Psoas muscle (tissue), 8 donors: ENCODE results near the gene C4BPB. TPM values are rescaled to one million over a fixed set of nuclear protein-coding genes. Genes with fewer than 3 reads are reported as not detected.

Source experiments
- ATAC-seq, 4 donors: fragments of 200-7000 bp; cut with Tn5 transposase; one replicate each; pipeline ENCODE4 v1.9.1; 2020; ENCODE audit warnings: moderate library complexity in 3 of 4, mild to moderate bottlenecking in 2 of 4
- DNase-seq, 2 donors: peaks; one replicate each; pipeline ENCODE4 v3.0.0-alpha.2; 2020
- H3K27ac ChIP-seq: fragments of 200-600 bp; one replicate; pipeline ENCODE4 v1.8.0; 2022
- H3K27me3 ChIP-seq, 3 donors: fragments of 200-600 bp in 1 of 3; one replicate each; pipeline versions ENCODE4 v1.6.1 to v1.8.0; 2013 to 2022; ENCODE audit warnings: low read length in 2 of 3, mild to moderate bottlenecking in 2 of 3, moderate library complexity in 1 of 3; ENCODE audit not compliant: insufficient read depth in 3 of 3
- H3K36me3 ChIP-seq, 2 donors: fragments of 200-600 bp in 1 of 2; one replicate each; pipeline versions ENCODE4 v1.6.1 to v1.8.0; 2013 to 2022; ENCODE audit warnings: low read depth in 1 of 2, mild to moderate bottlenecking in 1 of 2, moderate library complexity in 1 of 2; ENCODE audit not compliant: insufficient read depth in 1 of 2
- H3K4me1 ChIP-seq: fragments of 200-600 bp; one replicate; pipeline ENCODE4 v1.8.0; 2022
- H3K4me3 ChIP-seq: fragments of 200-600 bp; one replicate; pipeline ENCODE4 v1.8.0; 2022; ENCODE audit warnings: mild to moderate bottlenecking
- H3K9me3 ChIP-seq: fragments of 200-600 bp; one replicate; pipeline ENCODE4 v1.8.0; 2022
- CTCF ChIP-seq: fragments of 200-600 bp; IDR thresholded peaks from one replicate; pipeline ENCODE4 v1.8.0; 2022; ENCODE audit warnings: antibody characterized with exemption
- WGBS, 3 donors: extraction: QIAGEN DNeasy Blood & Tissue Kit; methylation state at CpG; one replicate each; pipeline versions ENCODE4 v1.1.6 to v1.1.7; 2013; 5-methylcytosine and 5-hydroxymethylcytosine counted together
- intact Hi-C, 2 donors: fragments of 100-400 bp; cut with DNase I; formaldehyde crosslinking; loops; one replicate each; pipeline versions ENCODE4 v1.11.0 to v1.14.2; 2022
- polyA plus RNA-seq, 3 donors: library from polyadenylated mRNA; stranded (reverse); fragments of 200-250 nt; gene quantifications; one replicate each; pipeline ENCODE4 v1.2.3, GENCODE V29; 2013
- total RNA-seq, 4 donors: library from RNA; stranded (reverse); fragmentation: NEBNext Ultra II Directional in 2 of 4; extraction: Animal tissue kit (Norgen Biotek cat#: 25700) in 2 of 4; gene quantifications; one replicate each; pipeline versions ENCODE4 v1.2.1 to v1.2.4, GENCODE V29; 2021 to 2023
- donor health status: healthy with polysubstance abuse.
- donor health status: DM: no; HTN: no; CAD: no; lungs with moderate emphysema.
- donor health status: Bipolar disorder and iron deficiency.
- donor health status: healthy.
- donor health status: DM: yes; HTN: yes; CAD: no.
- donor health status: DM: no; HTN: no; CAD: no.
- donor health status: DM: no; HTN: no; CAD: no.
- donor health status: DM: yes; HTN: yes; CAD: no.

The C4BPB gene
- total and polyA plus RNA-seq, 7 donors: 0.08 to 0.48 (median 0.25) TPM; not detected in 2

- intact Hi-C loops: no loop called here
- no peak for ATAC-seq
- 71 to 79% (median 76%) methylated on average over 1 of the region's 1 CpG for WGBS, 3 donors
Observed at GRCh38 chr1:207101720-207102119, 13.1 kb downstream of the C4BPB start.

GRCh38 chr1:207102146-207102545 is 13.5 kb downstream of the C4BPB start:
- no peak for DNase-seq
- ATAC-seq: no peak
- Histone ChIP-seq H3K9me3 (no peaks in the 10 kb centered on the region), H3K27ac (no peak overlapping the region), H3K4me3 (no peak overlapping the region), H3K27me3 (peaks cover 0 to 9% (median 0%) of the 10 kb centered on the region in 3 donors), H3K36me3 (no peaks in the 10 kb centered on the region), H3K4me1 (no peaks in the 10 kb centered on the region)
- intact Hi-C loops: no loop called here
- TF ChIP-seq CTCF: no peak
- 61 to 76% (median 66%) methylated on average over 5 of the region's 5 CpGs for WGBS, 3 donors

More at GRCh38 chr1:207101720-207102119, 13.1 kb downstream of the C4BPB start:
- Histone ChIP-seq H3K27ac (no peak overlapping the region), H3K4me1 (no peaks in the 10 kb centered on the region), H3K27me3 (peaks cover 0 to 6% (median 0%) of the 10 kb centered on the region in 3 donors), H3K4me3 (no peak overlapping the region), H3K9me3 (no peaks in the 10 kb centered on the region), H3K36me3 (no peaks in the 10 kb centered on the region)
- TF ChIP-seq CTCF: no peak
- no peak for DNase-seq

GRCh38 chr1:207102659-207103058 is 14.0 kb downstream of the C4BPB start:
- no peak overlapping the region for H3K4me3 ChIP-seq
- no peak overlapping the region for H3K27ac ChIP-seq
- no peaks in the 10 kb centered on the region for H3K4me1 ChIP-seq
- no peaks in the 10 kb centered on the region for H3K36me3 ChIP-seq
- no peaks in the 10 kb centered on the region for H3K9me3 ChIP-seq
- peaks cover 0 to 9% (median 0%) of the 10 kb centered on the region in 3 donors for H3K27me3 ChIP-seq
- TF ChIP-seq CTCF: no peak
- ATAC-seq (no peak), DNase-seq (no peak)
- intact Hi-C loops: no loop called here
- 72 to 94% (median 81%) methylated on average over 1 of the region's 1 CpG for WGBS, 3 donors

GRCh38 chr1:207103892-207104373 is 15.3 kb downstream of the C4BPB start, which contains the start of gene C4BPA:
TSS of gene C4BPA (plus strand) at chr1:207104233. CDS start at chr1:207113026, 8,793 bp downstream.
- DNase-seq: no peak
- no peak for TF ChIP-seq CTCF
- no peaks in the 10 kb centered on the region for H3K4me1 ChIP-seq
- 85 to 88% (median 86%) methylated on average over 7 of the region's 7 CpGs for WGBS, 3 donors
- no peaks in the 10 kb centered on the region for H3K9me3 ChIP-seq
- no peak within 1 kb of the TSS for H3K27ac ChIP-seq
- ATAC-seq: no peak
- H3K4me3 ChIP-seq: no peak within 1 kb of the TSS
- H3K36me3 ChIP-seq: no peaks in the 10 kb centered on the region
- peaks cover 0 to 9% (median 0%) of the 10 kb centered on the region in 3 donors for H3K27me3 ChIP-seq
- intact Hi-C loops: no loop called here

- Histone ChIP-seq H3K4me3 (no peak overlapping the region), H3K9me3 (no peaks in the 10 kb centered on the region), H3K27me3 (peaks cover 0 to 7% (median 0%) of the 10 kb centered on the region in 3 donors), H3K27ac (no peak overlapping the region), H3K36me3 (no peaks in the 10 kb centered on the region), H3K4me1 (no peaks in the 10 kb centered on the region)
- ATAC-seq: no peak
- 68 to 83% (median 76%) methylated on average over 3 of the region's 3 CpGs for WGBS, 3 donors
- DNase-seq: no peak
- TF ChIP-seq CTCF: no peak
- intact Hi-C loops: no loop called here
Observed at GRCh38 chr1:207109004-207109403, 20.3 kb downstream of the C4BPB start.
